ENCODE results near the gene PNPLA4. TPM values are rescaled to one million over a fixed set of nuclear protein-coding genes. Genes with fewer than 3 reads are reported as not detected.

Gene PNPLA4
- total RNA-seq, 4 donors from 2014 or later: 7.9 to 23.0 (median 12.4) TPM

GRCh38 chrX:7889680-7890079 is 37.5 kb downstream of the PNPLA4 start:
- no peak for TF ChIP-seq EP300 (IDR thresholded peaks at IDR 0.05)
- no peak for TF ChIP-seq POLR2AphosphoS5 (IDR thresholded peaks at IDR 0.05)
- TF ChIP-seq POLR2A (IDR thresholded peaks at IDR 0.05): no peak
- no peak for TF ChIP-seq CTCF (IDR thresholded peaks at IDR 0.05)
- ATAC-seq: no peak
- no peaks in the 10 kb centered on the region for H3K9me3 ChIP-seq
- no peak overlapping the region for H3K27ac ChIP-seq
- H3K4me3 ChIP-seq: no peak overlapping the region
- no peaks in the 10 kb centered on the region for H3K27me3 ChIP-seq
- 92% methylated on average over 2 of the region's 2 CpGs; no CpG with 5 or more reads in 1 of the 2 donors for WGBS, 2 donors (ENCODE audit: low coverage in 1 of 2)
- no peaks in the 10 kb centered on the region for H3K4me1 ChIP-seq
- no peaks in the 10 kb centered on the region for H3K36me3 ChIP-seq

- 64 to 94% methylated on average over 2 of the region's 2 CpGs for WGBS, 2 donors (ENCODE audit: low coverage in 1 of 2)
- Histone ChIP-seq H3K4me3 (no peak overlapping the region), H3K36me3 (no peaks in the 10 kb centered on the region), H3K4me1 (no peaks in the 10 kb centered on the region), H3K9me3 (no peaks in the 10 kb centered on the region), H3K27me3 (no peaks in the 10 kb centered on the region), H3K27ac (no peak overlapping the region)
- no peak for TF ChIP-seq CTCF (IDR thresholded peaks at IDR 0.05)
- TF ChIP-seq POLR2A (IDR thresholded peaks at IDR 0.05): no peak
- TF ChIP-seq EP300 (IDR thresholded peaks at IDR 0.05): no peak
- TF ChIP-seq POLR2AphosphoS5 (IDR thresholded peaks at IDR 0.05): no peak
- no peak for ATAC-seq
These were observed 38.1 kb downstream of the PNPLA4 start for GRCh38 chrX:7889135-7889534.

GRCh38 chrX:7876957-7877356 is 50.3 kb downstream of the PNPLA4 start:
- TF ChIP-seq POLR2AphosphoS5 (IDR thresholded peaks at IDR 0.05) (no peak), EP300 (IDR thresholded peaks at IDR 0.05) (no peak), POLR2A (IDR thresholded peaks at IDR 0.05) (no peak), CTCF (IDR thresholded peaks at IDR 0.05) (no peak)
- Histone ChIP-seq H3K4me1 (no peaks in the 10 kb centered on the region), H3K27me3 (no peaks in the 10 kb centered on the region), H3K4me3 (no peak overlapping the region), H3K27ac (no peak overlapping the region), H3K9me3 (no peaks in the 10 kb centered on the region), H3K36me3 (no peaks in the 10 kb centered on the region)
- WGBS, 2 donors (ENCODE audit: low coverage in 1 of 2): 69 to 100% methylated on average over 1 to 2 of the region's 2 CpGs
- no peak for ATAC-seq

GRCh38 chrX:7872042-7872441 is 55.2 kb downstream of the PNPLA4 start:
- WGBS, 2 donors (ENCODE audit: low coverage in 1 of 2): 57 to 71% methylated on average over 3 to 4 of the region's 4 CpGs
- Histone ChIP-seq H3K4me1 (no peaks in the 10 kb centered on the region), H3K27ac (no peak overlapping the region), H3K9me3 (no peaks in the 10 kb centered on the region), H3K36me3 (no peaks in the 10 kb centered on the region), H3K27me3 (no peaks in the 10 kb centered on the region), H3K4me3 (no peak overlapping the region)
- TF ChIP-seq POLR2AphosphoS5 (IDR thresholded peaks at IDR 0.05): no peak
- no peak for TF ChIP-seq CTCF (IDR thresholded peaks at IDR 0.05)
- TF ChIP-seq POLR2A (IDR thresholded peaks at IDR 0.05): no peak
- TF ChIP-seq EP300 (IDR thresholded peaks at IDR 0.05): no peak
- no peak for ATAC-seq

GRCh38 chrX:7852166-7852565 is 75.0 kb downstream of the PNPLA4 start:
- H3K27ac ChIP-seq: no peak overlapping the region
- H3K4me3 ChIP-seq: no peak overlapping the region
- no peaks in the 10 kb centered on the region for H3K36me3 ChIP-seq
- H3K27me3 ChIP-seq: no peaks in the 10 kb centered on the region
- no peak for ATAC-seq
- WGBS, 2 donors (ENCODE audit: low coverage in 1 of 2): 0% methylated on average over 1 of the region's 1 CpG; no CpG with 5 or more reads in 1 of the 2 donors
- no peaks in the 10 kb centered on the region for H3K9me3 ChIP-seq
- H3K4me1 ChIP-seq: no peaks in the 10 kb centered on the region
- no peak for TF ChIP-seq EP300 (IDR thresholded peaks at IDR 0.05)
- no peak for TF ChIP-seq POLR2A (IDR thresholded peaks at IDR 0.05)
- no peak for TF ChIP-seq CTCF (IDR thresholded peaks at IDR 0.05)
- TF ChIP-seq POLR2AphosphoS5 (IDR thresholded peaks at IDR 0.05): no peak
